ENCODE results near the gene LYSMD2. TPM values are rescaled to one million over a fixed set of nuclear protein-coding genes. Genes with fewer than 3 reads are reported as not detected.
A peak's percentile ranks its signal among the peaks of the same experiment; 100 is the strongest.

LYSMD2 gene
- total and polyA plus RNA-seq, 2 donors from 2014 or later: 11.7 to 21.5 TPM

- H3K4me3 ChIP-seq (ENCODE audit: low read length in 3 of 3): no peak overlapping the region
- DNase-seq (peak in 1 of 5 donors; percentile 20), FAIRE-seq (no peak)
- no peaks in the 10 kb centered on the region for H3K4me1 ChIP-seq (ENCODE audit: control insufficient read depth in 2 of 3, insufficient read depth in 2 of 3, low read depth in 1 of 3, low read length in 3 of 3)
- no peaks in the 10 kb centered on the region for H3K27me3 ChIP-seq (ENCODE audit: control insufficient read depth, insufficient read depth, low read length)
- intact Hi-C loops (cut with DNase I): no loop called here
- no peak for TF ChIP-seq CTCF (IDR thresholded peaks at IDR 0.05; ENCODE audit: borderline replicate concordance, extremely low read depth, insufficient read depth)
- H3K27ac ChIP-seq (ENCODE audit: low read depth in 2 of 2, low read length in 2 of 2): no peak overlapping the region
- no peak overlapping the region for H3K9ac ChIP-seq (ENCODE audit: low read length in 3 of 3)
- H3K36me3 ChIP-seq (ENCODE audit: control insufficient read depth in 2 of 3, insufficient read depth in 3 of 3, low read length in 3 of 3): no peaks in the 10 kb centered on the region
- H3K9me3 ChIP-seq (ENCODE audit: control insufficient read depth in 2 of 3, insufficient read depth in 1 of 3, low read length in 3 of 3): no peaks in the 10 kb centered on the region
Observed at GRCh38 chr15:51708013-51708412, 29.4 kb downstream of the LYSMD2 start.

- TF ChIP-seq CTCF (IDR thresholded peaks at IDR 0.05; ENCODE audit: borderline replicate concordance, extremely low read depth, insufficient read depth): no peak
- no peak overlapping the region for H3K4me3 ChIP-seq (ENCODE audit: low read length in 3 of 3)
- no peak overlapping the region for H3K27ac ChIP-seq (ENCODE audit: low read depth in 2 of 2, low read length in 2 of 2)
- no peaks in the 10 kb centered on the region for H3K27me3 ChIP-seq (ENCODE audit: control insufficient read depth, insufficient read depth, low read length)
- no peak overlapping the region for H3K9ac ChIP-seq (ENCODE audit: low read length in 3 of 3)
- FAIRE-seq (peak; percentile 68), DNase-seq (no peak)
- H3K9me3 ChIP-seq (ENCODE audit: control insufficient read depth in 2 of 3, insufficient read depth in 1 of 3, low read length in 3 of 3): no peaks in the 10 kb centered on the region
- no peaks in the 10 kb centered on the region for H3K4me1 ChIP-seq (ENCODE audit: control insufficient read depth in 2 of 3, insufficient read depth in 2 of 3, low read depth in 1 of 3, low read length in 3 of 3)
- no peaks in the 10 kb centered on the region for H3K36me3 ChIP-seq (ENCODE audit: control insufficient read depth in 2 of 3, insufficient read depth in 3 of 3, low read length in 3 of 3)
- intact Hi-C loops (cut with DNase I): no loop called here
Observed at GRCh38 chr15:51706926-51707608, 30.4 kb downstream of the LYSMD2 start.

GRCh38 chr15:51706291-51706690, 31.2 kb downstream of the LYSMD2 start:
- Histone ChIP-seq H3K9ac (ENCODE audit: low read length in 3 of 3) (no peak overlapping the region), H3K4me3 (ENCODE audit: low read length in 3 of 3) (no peak overlapping the region), H3K36me3 (ENCODE audit: control insufficient read depth in 2 of 3, insufficient read depth in 3 of 3, low read length in 3 of 3) (no peaks in the 10 kb centered on the region), H3K4me1 (ENCODE audit: control insufficient read depth in 2 of 3, insufficient read depth in 2 of 3, low read depth in 1 of 3, low read length in 3 of 3) (no peaks in the 10 kb centered on the region), H3K27ac (ENCODE audit: low read depth in 2 of 2, low read length in 2 of 2) (no peak overlapping the region), H3K27me3 (ENCODE audit: control insufficient read depth, insufficient read depth, low read length) (no peaks in the 10 kb centered on the region), H3K9me3 (ENCODE audit: control insufficient read depth in 2 of 3, insufficient read depth in 1 of 3, low read length in 3 of 3) (no peaks in the 10 kb centered on the region)
- no peak for DNase-seq
- TF ChIP-seq CTCF (IDR thresholded peaks at IDR 0.05; ENCODE audit: borderline replicate concordance, extremely low read depth, insufficient read depth): no peak
- no peak for FAIRE-seq
- intact Hi-C loops (cut with DNase I): no loop called here

GRCh38 chr15:51702710-51703109, 34.7 kb downstream of the LYSMD2 start:
- intact Hi-C loops (cut with DNase I): no loop called here
- Histone ChIP-seq H3K4me3 (ENCODE audit: low read length in 3 of 3) (no peak overlapping the region), H3K27me3 (ENCODE audit: control insufficient read depth, insufficient read depth, low read length) (no peaks in the 10 kb centered on the region), H3K9ac (ENCODE audit: low read length in 3 of 3) (no peak overlapping the region), H3K27ac (ENCODE audit: low read depth in 2 of 2, low read length in 2 of 2) (no peak overlapping the region), H3K9me3 (ENCODE audit: control insufficient read depth in 2 of 3, insufficient read depth in 1 of 3, low read length in 3 of 3) (no peaks in the 10 kb centered on the region), H3K4me1 (ENCODE audit: control insufficient read depth in 2 of 3, insufficient read depth in 2 of 3, low read depth in 1 of 3, low read length in 3 of 3) (no peaks in the 10 kb centered on the region), H3K36me3 (ENCODE audit: control insufficient read depth in 2 of 3, insufficient read depth in 3 of 3, low read length in 3 of 3) (no peaks in the 10 kb centered on the region)
- DNase-seq (no peak), FAIRE-seq (no peak)
- TF ChIP-seq CTCF (IDR thresholded peaks at IDR 0.05; ENCODE audit: borderline replicate concordance, extremely low read depth, insufficient read depth): no peak
